OCI-LY7 (cell line): ENCODE data around the gene NID2. TPM values are rescaled to one million over a fixed set of nuclear protein-coding genes. Genes with fewer than 3 reads are reported as not detected.

Source experiments
- BruUV-seq: library from RNA; stranded (reverse); fragments of 400-500 nt; replicated peaks from 2 replicates; lab custom pipeline; 2021; lab: Mats Ljungman, UMichigan
- CTCF ChIA-PET: fragments of 300-600 bp; sonication (Branson Sonifier 250); formaldehyde crosslinking; loops from one replicate; lab custom pipeline; 2022; ENCODE audit warnings: antibody characterized with exemption; ENCODE audit not compliant: unreplicated experiment; lab: Charles Lee
- POLR2A ChIA-PET: fragments of 300-600 bp; sonication (Branson Sonifier 250); formaldehyde crosslinking; loops from one replicate; lab custom pipeline; 2022; ENCODE audit warnings: antibody characterized with exemption; lab: Charles Lee
- DNase-seq: peaks from one replicate; pipeline ENCODE4 v3.0.0-alpha.2; 2015; ENCODE audit warnings: low spot score
- H2AFZ ChIP-seq: fragments of 200-600 bp; sonication (generic), shearing (Covaris generic); 2 replicates; pipeline ENCODE4 v1.6.1; 2014; ENCODE audit warnings: mild to moderate bottlenecking, antibody characterized with exemption, low read length, moderate library complexity
- H3K27ac ChIP-seq: fragments of 200-600 bp; sonication (generic); 2 replicates; pipeline ENCODE4 v1.5.1; 2014; ENCODE audit warnings: mixed run types, low read depth, mild to moderate bottlenecking, moderate library complexity, low read length, inconsistent platforms; ENCODE audit not compliant: poor library complexity, severe bottlenecking
- H3K36me3 ChIP-seq: fragments of 200-600 bp; sonication (generic); 2 replicates; pipeline ENCODE4 v1.6.1; 2014; ENCODE audit warnings: mild to moderate bottlenecking, antibody characterized with exemption, low read length, moderate library complexity, mixed read lengths; ENCODE audit not compliant: insufficient read depth
- H3K4me1 ChIP-seq: fragments of 200-600 bp; sonication (generic); 2 replicates; pipeline ENCODE4 v1.5.1; 2014; ENCODE audit warnings: mild to moderate bottlenecking, low read length; ENCODE audit not compliant: insufficient read depth, poor library complexity, severe bottlenecking
- H3K4me2 ChIP-seq: fragments of 200-600 bp; sonication (generic); 2 replicates; pipeline ENCODE4 v1.6.1; 2014; ENCODE audit warnings: mild to moderate bottlenecking, low read length
- H3K4me3 ChIP-seq: fragments of 200-600 bp; sonication (generic); 2 replicates; pipeline ENCODE4 v1.5.1; 2014; ENCODE audit warnings: mild to moderate bottlenecking, low read depth, low read length; ENCODE audit not compliant: poor library complexity, severe bottlenecking
- H3K79me2 ChIP-seq: fragments of 200-600 bp; sonication (generic); 2 replicates; pipeline ENCODE4 v1.6.1; 2016; ENCODE audit warnings: low read depth, mild to moderate bottlenecking, low read length, moderate library complexity, mixed read lengths; ENCODE audit not compliant: insufficient read depth
- H3K9me2 ChIP-seq: fragments of 200-600 bp; sonication (generic); 2 replicates; pipeline ENCODE4 v1.6.1; 2016; ENCODE audit warnings: mild to moderate bottlenecking, low read length, mixed read lengths; ENCODE audit not compliant: insufficient read depth
- H3K9me3 ChIP-seq: fragments of 200-600 bp; sonication (generic); 2 replicates; pipeline ENCODE4 v1.6.1; 2014; ENCODE audit warnings: mild to moderate bottlenecking, mixed run types, low read length, mixed read lengths
- H4K20me1 ChIP-seq: fragments of 200-600 bp; sonication (generic); 2 replicates; pipeline ENCODE4 v1.6.1; 2014; ENCODE audit warnings: mild to moderate bottlenecking, antibody characterized with exemption, low read length, moderate library complexity, mixed read lengths; ENCODE audit not compliant: insufficient read depth
- EZH2phosphoT487 ChIP-seq: fragments of 200-600 bp; sonication (generic); IDR thresholded peaks from 2 replicates; pipeline ENCODE4 v1.6.1; 2018; ENCODE audit warnings: low read depth, borderline replicate concordance, mild to moderate bottlenecking, mixed run types, antibody characterized with exemption, low read length, moderate library complexity, mixed read lengths
- intact Hi-C: fragments of 100-400 bp; cut with micrococcal nuclease; formaldehyde crosslinking; loops from one replicate; pipeline ENCODE4 v1.10.0; 2022; ENCODE audit not compliant: unreplicated experiment
- total RNA-seq, 2 experiments: library from RNA; depleted of rRNA in 1 of 2; stranded (reverse); fragments of >200 nt in 1 of 2; shearing (Covaris generic) in 1 of 2; gene quantifications; 2 replicates each; pipeline ENCODE4 v1.2.3, GENCODE V29; 2014 to 2022
- TF ChIP-seq, protein P1 (sequence below): fragments of 200-600 bp; sonication (generic); conservative IDR thresholded peaks from 2 replicates; pipeline ENCODE4 v1.5.1; 2014; ENCODE audit warnings: mild to moderate bottlenecking, antibody characterized with exemption, low read length, moderate library complexity, mixed read lengths

NID2 gene
- total RNA-seq, 2 experiments from 2014 or later: not detected

DNA sequence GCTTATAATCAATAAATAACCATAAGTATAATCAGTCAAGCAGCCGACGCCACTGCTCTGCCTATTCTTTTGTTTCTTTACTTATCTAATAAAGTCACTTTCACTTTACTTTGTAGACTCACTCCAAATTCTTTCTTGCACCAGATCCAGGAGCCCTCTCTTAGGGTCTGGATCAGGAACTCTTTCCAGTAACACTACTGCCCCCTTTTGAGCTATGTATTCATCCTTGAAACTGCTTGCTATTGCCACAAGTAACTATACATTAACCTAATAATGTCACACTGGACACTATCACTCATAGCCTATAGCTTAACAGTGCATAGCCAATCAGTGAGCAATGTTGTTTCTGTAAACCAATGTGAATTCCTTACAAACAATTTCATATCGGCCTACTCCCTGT lies 2.8 kb upstream of the NID2 start:
- H2AFZ ChIP-seq: no peak overlapping the region

DNA sequence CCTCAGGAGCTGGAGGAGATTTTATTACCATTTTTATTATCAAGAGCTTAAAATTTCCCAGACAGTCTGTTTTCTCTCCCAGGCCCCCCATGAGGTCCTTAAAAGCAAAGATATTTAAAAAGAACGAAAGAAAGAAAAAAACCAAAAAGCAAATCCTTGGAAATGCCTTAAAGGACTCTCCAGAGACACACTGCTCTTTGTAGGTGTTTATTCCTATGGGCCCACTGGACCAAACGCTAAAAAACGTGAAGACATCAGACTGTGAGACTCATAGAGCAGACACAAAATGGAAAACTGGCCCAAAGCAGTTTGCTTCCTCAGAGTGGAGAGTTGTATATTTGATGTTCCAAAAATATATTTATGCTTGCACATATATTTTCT lies 1.2 kb upstream of the NID2 start:
- Histone ChIP-seq H3K79me2 (no peaks in the 10 kb centered on the region), H3K4me3 (no peak overlapping the region), H4K20me1 (no peaks in the 10 kb centered on the region), H3K27ac (no peak overlapping the region), H3K4me1 (no peaks in the 10 kb centered on the region), H3K36me3 (no peaks in the 10 kb centered on the region), H2AFZ (no peak overlapping the region), H3K9me3 (no peaks in the 10 kb centered on the region), H3K4me2 (no peak overlapping the region), H3K9me2 (no peaks in the 10 kb centered on the region)
- ChIA-PET CTCF (no interaction called here), POLR2A (interaction anchor here (1.5 kb wide), 1 partner anchor 29 kb away, joined by 3 read pairs; no protein-coding TSS in a partner anchor)
- no peak for TF ChIP-seq EZH2phosphoT487
- TF ChIP-seq, protein P1, sequence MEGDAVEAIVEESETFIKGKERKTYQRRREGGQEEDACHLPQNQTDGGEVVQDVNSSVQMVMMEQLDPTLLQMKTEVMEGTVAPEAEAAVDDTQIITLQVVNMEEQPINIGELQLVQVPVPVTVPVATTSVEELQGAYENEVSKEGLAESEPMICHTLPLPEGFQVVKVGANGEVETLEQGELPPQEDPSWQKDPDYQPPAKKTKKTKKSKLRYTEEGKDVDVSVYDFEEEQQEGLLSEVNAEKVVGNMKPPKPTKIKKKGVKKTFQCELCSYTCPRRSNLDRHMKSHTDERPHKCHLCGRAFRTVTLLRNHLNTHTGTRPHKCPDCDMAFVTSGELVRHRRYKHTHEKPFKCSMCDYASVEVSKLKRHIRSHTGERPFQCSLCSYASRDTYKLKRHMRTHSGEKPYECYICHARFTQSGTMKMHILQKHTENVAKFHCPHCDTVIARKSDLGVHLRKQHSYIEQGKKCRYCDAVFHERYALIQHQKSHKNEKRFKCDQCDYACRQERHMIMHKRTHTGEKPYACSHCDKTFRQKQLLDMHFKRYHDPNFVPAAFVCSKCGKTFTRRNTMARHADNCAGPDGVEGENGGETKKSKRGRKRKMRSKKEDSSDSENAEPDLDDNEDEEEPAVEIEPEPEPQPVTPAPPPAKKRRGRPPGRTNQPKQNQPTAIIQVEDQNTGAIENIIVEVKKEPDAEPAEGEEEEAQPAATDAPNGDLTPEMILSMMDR: no peak
- no peak for DNase-seq
- no TSS peak for BruUV-seq
- intact Hi-C loops: no loop called here

More for the DNA sequence above, 2.8 kb upstream of the NID2 start:
- TF ChIP-seq EZH2phosphoT487: no peak
- TF ChIP-seq, protein P1: 0 out of 2 replicates have a peak, but pooled peaks have one; percentile 20
- no peak for DNase-seq
- Histone ChIP-seq H3K4me2 (no peak overlapping the region), H3K27ac (no peak overlapping the region), H3K9me3 (no peaks in the 10 kb centered on the region), H3K36me3 (no peaks in the 10 kb centered on the region), H3K4me3 (no peak overlapping the region), H3K9me2 (no peaks in the 10 kb centered on the region), H3K79me2 (no peaks in the 10 kb centered on the region), H4K20me1 (no peaks in the 10 kb centered on the region), H3K4me1 (no peaks in the 10 kb centered on the region)
- ChIA-PET POLR2A (interaction anchor here (0.6 to 1.2 kb wide), 4 partner anchors 9 to 31 kb away, joined by 3 to 4 read pairs (median 3); no protein-coding TSS in a partner anchor), CTCF (no interaction called here)
- intact Hi-C loops: no loop called here
- BruUV-seq: no TSS peak

DNA sequence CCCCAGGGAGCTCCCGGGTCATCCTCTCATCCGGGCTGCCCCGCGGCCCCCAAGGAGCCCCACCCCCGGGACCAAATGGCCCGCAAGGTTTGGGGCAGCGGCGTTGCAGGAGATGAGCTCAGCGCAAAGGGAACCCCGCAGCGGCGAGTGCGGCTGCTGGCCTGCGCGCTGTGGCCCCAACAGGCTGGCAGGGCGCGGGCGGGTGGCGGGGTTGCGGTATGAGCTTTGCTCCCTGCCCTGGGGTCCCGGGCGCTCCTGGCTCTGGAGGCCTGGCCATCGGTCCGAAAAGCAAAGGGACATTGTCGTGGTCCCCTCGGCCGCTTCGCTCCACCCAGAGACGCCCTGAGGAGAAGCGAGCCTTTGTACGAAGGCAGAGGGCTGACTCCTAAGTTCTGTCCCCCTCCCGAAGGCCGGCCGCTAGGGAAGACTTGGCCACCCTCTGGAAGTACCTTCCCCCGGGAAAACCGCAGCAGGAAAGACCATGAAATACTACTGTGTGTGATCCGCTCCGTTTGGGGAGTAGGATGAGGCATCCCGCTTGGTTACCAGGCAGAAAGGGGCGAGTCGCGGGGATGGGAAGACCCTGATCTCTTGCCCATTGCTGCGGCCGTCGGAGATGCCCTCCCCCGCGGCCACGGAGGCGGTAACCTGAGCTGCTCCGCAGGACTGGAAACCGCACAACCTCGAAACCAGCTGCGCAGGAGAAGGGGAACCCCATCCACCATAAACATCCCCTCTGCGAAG lies 620 bp upstream of the NID2 start:
- POLR2A ChIA-PET: interaction anchor here (1.5 kb wide), 1 partner anchor 29 kb away, joined by 3 read pairs; no protein-coding TSS in a partner anchor
- no TSS peak for BruUV-seq

More for the DNA sequence above, 620 bp upstream of the NID2 start:
- Histone ChIP-seq H3K9me3 (no peaks in the 10 kb centered on the region), H2AFZ (no peak overlapping the region), H3K9me2 (no peaks in the 10 kb centered on the region), H3K4me3 (no peak overlapping the region), H3K4me1 (no peaks in the 10 kb centered on the region), H3K4me2 (no peak overlapping the region), H4K20me1 (no peaks in the 10 kb centered on the region), H3K79me2 (no peaks in the 10 kb centered on the region), H3K36me3 (no peaks in the 10 kb centered on the region), H3K27ac (no peak overlapping the region)
- TF ChIP-seq, protein P1: no peak
- TF ChIP-seq EZH2phosphoT487: no peak
- intact Hi-C loops: no loop called here
- CTCF ChIA-PET: no interaction called here
- DNase-seq: no peak
